ENCODE measurements around the gene ZNF791.
"Not testable (repeated sequence)": the region's sequence is repeated elsewhere in the genome, so short reads cannot be mapped to it uniquely, and the experiment has no call there.

The ZNF791 gene

DNA sequence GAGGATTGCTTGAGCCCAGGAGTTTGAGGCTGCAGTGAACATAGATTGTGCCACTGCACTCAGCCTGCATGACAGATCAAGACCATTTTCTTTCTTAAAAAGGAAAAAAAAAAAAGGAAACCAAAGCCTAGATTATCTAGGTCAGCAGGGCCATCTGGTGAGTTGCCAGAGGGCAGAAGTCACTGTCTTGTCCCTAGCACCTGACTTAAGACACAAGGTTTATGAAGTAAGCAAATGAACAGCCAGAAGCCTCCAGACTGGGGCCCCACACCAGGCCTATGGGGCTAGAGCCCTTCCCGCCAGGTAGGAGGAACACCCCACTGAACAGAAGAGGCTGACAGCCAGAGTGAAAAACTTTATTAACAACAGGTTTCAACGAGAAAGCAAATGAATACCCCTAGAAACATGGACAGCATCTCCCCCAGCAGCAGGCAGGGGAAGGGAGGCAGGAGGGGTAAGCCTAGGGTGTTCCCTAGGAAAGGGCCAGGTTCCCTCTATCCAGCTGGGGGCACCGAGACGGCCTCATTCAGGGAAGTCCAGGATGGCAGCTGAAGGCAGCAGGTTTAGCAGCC, 57.1 kb downstream of the ZNF791 start:
- no peak for DNase-seq (ENCODE audit: low read depth)

DNA sequence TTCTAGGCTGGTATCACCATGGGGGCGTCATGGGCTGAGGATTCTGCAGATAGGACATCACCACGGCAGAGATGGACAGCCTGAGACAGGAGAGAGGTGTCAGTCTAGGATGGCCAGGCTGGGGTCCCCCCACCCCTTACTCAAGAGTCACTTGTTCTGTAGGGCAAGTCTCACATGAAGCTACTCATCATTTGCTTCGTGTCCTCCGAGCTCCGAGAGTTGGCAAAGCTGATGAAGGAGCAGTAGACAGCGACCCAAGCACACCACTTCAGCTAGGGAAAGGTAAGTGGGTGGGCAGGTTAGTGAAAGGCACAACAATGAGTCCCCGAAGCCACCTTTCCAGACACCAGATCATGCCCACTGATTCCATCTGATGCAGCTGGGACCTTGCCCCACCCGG, 57.6 kb downstream of the ZNF791 start:
- no peak for DNase-seq (ENCODE audit: low read depth)

DNA sequence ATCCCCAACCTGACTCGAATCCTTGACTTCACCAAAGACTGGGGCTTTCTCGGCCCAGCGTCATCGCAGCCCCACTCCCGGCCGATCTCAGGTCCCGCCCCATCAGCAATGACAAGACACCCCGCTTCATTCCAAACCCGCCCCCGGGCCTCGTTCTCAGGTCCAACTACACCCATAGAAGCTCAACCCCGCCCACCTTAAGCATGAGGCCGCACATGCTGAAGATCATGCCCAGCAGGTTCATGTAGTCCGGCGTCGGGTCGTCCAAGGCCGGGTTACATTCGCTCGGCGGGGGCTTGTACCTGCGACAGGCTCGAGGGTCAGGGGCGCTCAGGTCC, 58.2 kb downstream of the ZNF791 start:
- no peak for DNase-seq (ENCODE audit: low read depth)

DNA sequence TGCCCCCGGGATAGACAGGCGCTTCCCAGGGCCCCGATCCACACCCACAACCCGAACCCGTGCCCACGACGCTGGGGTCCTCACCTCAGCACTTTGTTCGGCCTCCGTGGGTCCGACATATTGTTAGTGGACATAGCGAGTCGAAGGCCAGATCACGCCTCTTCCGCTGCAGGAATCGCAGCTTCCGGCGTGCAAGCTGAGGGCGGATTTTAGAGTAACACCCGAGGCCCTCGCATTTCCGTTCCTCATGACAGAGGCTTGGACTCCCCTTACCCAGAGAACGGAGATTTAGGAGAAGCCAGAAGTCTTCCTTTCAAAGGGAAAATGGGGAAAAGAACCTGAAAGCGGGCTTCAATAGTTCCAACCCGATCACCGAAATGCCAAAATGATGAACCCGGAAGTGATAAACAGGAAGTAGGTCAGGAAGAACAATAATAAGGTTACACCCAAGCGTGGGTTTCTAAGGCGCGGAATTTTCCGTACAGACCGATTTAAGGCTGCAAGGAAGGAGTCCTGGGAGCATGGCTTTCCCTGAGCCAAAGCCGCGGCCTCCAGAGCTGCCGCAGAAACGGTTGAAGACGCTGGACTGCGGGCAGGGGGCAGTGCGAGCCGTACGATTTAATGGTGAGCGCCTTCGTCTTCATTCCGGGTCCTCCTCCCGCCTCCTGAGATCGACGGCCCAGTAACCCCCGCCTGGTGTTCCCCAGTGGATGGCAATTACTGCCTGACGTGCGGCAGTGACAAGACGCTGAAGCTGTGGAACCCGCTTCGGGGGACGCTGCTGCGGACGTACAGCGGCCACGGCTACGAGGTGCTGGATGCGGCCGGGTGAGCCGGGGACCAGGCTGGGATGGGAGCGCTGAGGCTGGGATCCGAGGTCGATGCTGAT, 58.8 kb downstream of the ZNF791 start:
- peak; percentile 65 for DNase-seq (ENCODE audit: low read depth)

DNA sequence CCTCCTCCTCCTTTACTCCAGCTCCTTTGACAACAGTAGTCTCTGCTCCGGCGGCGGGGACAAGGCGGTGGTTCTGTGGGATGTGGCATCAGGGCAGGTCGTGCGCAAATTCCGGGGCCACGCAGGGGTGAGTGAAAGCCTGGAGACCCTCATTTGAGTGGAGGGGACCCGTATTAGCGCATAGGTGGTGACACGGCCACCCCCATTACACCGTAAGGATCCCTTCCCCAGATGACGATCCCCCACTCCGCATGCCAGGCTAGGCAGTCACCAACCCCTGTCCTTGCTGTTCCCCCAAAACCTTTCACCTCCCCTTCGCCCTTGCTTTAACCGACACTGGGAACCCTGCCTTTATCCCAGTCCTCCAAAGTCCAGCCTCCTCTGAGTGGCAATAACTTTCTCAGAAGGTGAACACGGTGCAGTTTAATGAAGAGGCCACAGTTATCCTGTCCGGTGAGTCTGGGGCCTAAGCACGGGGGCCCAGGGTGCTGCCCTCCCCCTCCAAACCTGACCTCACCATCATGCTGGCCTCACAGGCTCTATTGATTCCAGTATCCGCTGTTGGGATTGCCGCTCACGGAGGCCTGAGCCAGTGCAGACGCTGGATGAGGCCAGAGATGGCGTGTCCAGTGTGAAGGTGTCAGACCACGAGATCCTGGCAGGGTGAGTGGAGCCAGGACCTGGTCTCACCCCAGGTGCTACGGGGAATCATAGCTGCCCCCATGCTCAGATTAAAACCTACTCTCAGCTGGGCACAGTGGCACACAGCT, 59.6 kb downstream of the ZNF791 start:
- DNase-seq (ENCODE audit: low read depth): no peak

DNA sequence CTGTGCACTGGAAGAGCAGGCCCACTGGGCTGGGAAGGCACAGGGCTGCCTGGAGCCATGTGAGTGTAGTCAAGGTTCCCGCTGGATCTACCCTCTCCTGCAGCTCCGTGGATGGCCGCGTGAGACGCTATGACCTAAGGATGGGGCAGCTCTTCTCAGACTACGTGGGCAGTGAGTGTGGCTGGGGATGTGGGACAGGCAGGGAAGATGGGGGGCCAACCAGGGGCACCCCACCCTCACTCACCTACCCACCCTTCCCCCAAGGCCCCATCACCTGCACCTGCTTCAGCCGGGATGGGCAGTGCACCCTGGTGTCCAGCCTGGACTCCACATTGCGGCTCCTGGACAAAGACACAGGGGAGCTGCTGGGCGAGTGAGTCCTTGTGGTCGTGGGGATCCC, 62.0 kb downstream of the ZNF791 start:
- DNase-seq (ENCODE audit: low read depth): no peak

DNA sequence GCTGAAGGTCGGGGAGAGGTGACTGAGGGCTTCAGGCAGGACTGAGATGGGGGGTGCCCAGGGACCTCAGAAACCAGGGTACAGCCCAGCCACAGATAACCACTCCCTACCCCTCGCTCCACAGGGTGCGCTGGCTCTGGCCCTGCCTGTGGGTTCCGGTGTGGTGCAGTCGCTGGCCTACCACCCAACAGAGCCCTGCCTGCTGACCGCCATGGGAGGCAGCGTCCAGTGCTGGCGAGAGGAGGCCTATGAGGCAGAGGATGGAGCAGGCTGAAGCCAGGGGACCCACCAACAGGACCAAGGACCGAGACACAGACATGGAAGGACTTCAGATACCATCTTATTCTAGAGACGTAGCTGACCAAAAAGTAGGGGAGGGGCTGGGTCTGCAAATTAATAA, 64.7 kb downstream of the ZNF791 start:
- no peak for DNase-seq (ENCODE audit: low read depth)

DNA sequence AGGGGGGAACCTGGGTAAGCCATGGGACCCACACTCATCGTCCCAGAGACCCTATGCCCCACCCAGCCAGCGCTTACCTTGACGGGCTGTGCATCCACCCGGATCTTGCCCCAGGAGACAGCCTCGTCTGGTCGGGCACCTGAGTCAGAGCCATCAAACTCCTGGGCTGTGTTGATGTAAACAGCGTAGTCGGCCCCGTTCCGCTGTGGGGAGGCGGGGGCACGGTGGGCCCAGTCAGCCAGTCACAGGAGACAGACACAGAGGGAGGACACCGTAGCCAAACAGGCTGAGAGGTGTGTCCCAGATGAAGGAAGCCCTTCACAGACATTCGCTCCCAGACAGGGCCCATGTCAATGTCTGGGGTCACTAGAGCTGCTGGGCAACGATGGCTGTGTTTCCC, 65.2 kb downstream of the ZNF791 start:
- no peak for DNase-seq (ENCODE audit: low read depth)

DNA sequence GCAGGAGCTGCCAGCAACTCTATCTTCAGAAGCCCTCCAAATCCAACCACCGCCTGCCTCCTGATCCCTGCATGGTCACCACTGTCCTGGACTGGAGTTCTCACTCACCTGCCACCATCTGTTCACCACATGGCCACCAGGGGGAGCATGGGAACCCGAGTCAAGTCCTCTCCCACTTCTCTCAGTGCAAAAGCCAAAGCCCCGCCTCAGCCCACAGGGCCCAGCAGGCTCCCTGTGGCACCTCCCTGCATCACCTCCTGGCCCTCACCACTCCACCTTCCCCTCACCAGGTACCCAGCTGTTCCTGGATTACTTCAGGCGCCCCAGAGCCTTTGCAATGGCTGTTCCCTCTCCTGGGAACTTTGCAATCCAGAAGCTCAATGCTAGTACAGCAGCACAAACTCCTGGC, 65.7 kb downstream of the ZNF791 start:
- peak; percentile 73 for DNase-seq (ENCODE audit: low read depth)

DNA sequence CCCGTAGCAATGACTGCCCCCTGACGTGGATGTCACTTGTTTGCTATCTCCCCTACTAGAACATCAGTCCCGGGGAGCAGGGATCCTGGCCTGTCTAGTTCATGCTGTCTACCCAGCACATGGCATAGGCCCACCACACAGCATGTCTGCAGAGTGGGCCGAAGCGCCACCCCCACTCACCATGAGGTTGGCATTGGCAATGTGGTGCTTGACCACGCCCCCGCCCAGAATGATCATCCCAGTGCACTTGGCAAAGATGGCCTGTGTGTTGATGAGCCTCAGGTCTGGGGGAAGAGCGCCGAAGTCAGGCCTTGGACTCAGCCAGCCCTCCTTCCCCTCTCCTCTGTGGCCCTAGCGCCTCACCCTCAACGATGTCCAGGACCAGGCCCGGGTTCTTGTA, 66.2 kb downstream of the ZNF791 start:
- no peak for DNase-seq (ENCODE audit: low read depth)

DNA sequence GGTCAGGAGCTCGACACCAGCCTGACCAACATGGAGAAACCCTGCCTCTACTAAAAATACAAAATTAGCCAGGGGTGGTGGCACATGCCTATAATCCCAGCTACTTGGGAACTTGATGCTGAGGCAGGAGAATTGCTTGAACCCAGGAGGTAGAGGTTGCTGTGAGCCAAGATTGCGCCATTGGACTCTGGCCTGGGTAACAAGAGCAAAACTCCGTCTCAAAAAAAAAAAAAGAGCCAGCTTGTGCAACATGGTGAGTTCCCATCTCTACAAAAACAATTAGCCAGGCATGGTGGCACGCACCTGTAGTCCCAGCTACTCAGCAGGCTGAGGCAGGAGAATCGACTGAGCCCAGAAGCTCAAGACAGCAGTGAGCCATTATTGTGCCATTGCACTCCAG, 67.3 kb downstream of the ZNF791 start:
- DNase-seq (ENCODE audit: low read depth): not testable (repeated sequence)

DNA sequence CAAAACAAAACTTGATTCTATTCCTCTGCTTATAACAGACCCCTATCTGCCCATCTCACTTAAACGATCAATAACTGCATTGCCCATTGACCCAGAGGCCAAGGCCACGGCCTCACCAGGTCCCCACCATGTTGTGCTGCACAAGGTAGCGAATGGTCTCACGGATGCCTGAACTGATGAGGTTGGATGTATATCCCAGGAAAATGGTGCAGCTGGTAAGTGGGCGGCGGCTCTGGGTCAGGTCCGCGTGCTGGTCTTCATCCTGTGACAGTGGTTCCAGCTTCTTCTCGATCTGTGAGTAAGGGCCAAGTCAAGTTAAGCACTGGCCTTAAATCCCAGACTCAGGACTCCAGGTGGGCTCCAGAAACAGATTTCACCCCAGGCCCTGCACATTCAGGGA, 69.3 kb downstream of the ZNF791 start:
- no peak for DNase-seq (ENCODE audit: low read depth)

DNA sequence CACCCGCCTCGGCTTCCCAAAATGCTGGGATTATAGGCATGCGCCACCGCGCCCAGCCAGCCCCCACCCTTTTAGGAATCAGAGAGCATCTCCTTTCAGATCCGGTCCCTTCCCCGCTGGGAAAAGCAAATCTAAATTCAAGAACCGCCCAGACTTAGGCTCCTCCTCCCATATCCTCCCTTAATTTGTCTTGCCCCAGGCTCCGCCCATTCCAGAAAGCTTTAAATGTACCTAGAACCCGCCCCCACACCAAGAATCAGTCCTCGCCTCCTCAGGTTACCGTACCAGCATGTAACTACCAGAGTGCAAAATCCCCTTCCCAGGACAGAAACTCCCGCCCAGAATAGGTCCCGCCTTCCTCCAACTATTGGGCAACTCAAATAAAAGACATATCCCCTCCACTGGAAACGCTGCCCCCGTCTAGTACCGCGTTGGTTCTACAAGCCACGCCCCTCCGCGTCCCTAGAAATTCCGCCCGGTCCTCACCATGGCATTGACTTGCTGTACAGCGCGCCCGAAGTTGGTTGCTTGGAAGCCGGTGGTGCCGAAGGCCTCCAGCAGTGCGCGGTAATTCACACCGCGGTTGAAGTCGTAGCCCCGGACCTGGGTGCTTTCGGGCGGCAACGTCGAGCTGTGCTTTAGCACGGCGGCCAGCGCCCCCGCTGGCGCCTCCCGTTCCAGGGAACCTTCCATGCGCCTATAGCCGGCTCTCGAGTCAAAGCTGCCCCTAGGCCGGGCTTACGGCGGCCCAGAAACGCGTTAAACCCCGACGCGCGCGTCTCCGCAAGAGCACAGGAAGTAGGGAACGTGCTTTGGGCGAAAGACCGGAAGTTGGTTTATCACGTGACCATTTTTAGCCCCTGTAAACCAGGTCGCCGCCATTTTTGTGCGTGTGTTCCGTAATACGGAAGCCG, 70.6 kb downstream of the ZNF791 start, which contains the start of gene DHPS:
DHPS (minus strand) TSS at position 807 of the 914 bp plus-strand sequence; CDS start at position 693, 114 bp downstream.
- peak; percentile 98 for DNase-seq (ENCODE audit: low read depth)

Data from CMK (cell line).